NCI-H82 treated with DMSO at 0.1 percent for 48 hours (cell line): ENCODE data around the gene PLXNB2.
"Not testable (repeated sequence)": the region's sequence is repeated elsewhere in the genome, so short reads cannot be mapped to it uniquely, and the experiment has no call there.

Source experiments
- DNase-seq: peaks from one replicate; lab custom pipeline; 2025; ENCODE audit not compliant: unreplicated experiment; lab: John Stamatoyannopoulos, UW

The PLXNB2 gene

GRCh38 chr22:50326225-50326955 lies 18.9 kb upstream of the PLXNB2 start:
- DNase-seq, result no peak

GRCh38 chr22:50325444-50326224 lies 18.2 kb upstream of the PLXNB2 start:
- no peak for DNase-seq

- DNase-seq, result no peak
Measured at GRCh38 chr22:50323900-50324299, 16.5 kb upstream of the PLXNB2 start.

- not testable (repeated sequence) for DNase-seq
Measured at GRCh38 chr22:50322382-50323104, 15.1 kb upstream of the PLXNB2 start.

- DNase-seq, result no peak
Measured at GRCh38 chr22:50320671-50321325, 13.4 kb upstream of the PLXNB2 start.

GRCh38 chr22:50320116-50320515 lies 12.7 kb upstream of the PLXNB2 start:
- DNase-seq, result no peak

GRCh38 chr22:50319503-50319951 lies 12.1 kb upstream of the PLXNB2 start:
- DNase-seq, result no peak

GRCh38 chr22:50318698-50319411 lies 11.4 kb upstream of the PLXNB2 start:
- DNase-seq, result no peak

GRCh38 chr22:50318356-50318697 lies 10.9 kb upstream of the PLXNB2 start:
- DNase-seq, result no peak

GRCh38 chr22:50317674-50318073 lies 10.2 kb upstream of the PLXNB2 start:
- DNase-seq, result no peak

- no peak for DNase-seq
Measured at GRCh38 chr22:50317178-50317577, 9.7 kb upstream of the PLXNB2 start.

- DNase-seq, result no peak
Measured at GRCh38 chr22:50316114-50317065, 8.9 kb upstream of the PLXNB2 start.

- no peak for DNase-seq
Measured at GRCh38 chr22:50315289-50316113, 8.1 kb upstream of the PLXNB2 start.

GRCh38 chr22:50314455-50315288 lies 7.2 kb upstream of the PLXNB2 start:
- no peak for DNase-seq

- no peak for DNase-seq
Measured at GRCh38 chr22:50314081-50314454, 6.6 kb upstream of the PLXNB2 start.

- no peak for DNase-seq
Measured at GRCh38 chr22:50313600-50313999, 6.2 kb upstream of the PLXNB2 start.

- no peak for DNase-seq
Measured at GRCh38 chr22:50313021-50313420, 5.6 kb upstream of the PLXNB2 start.

- DNase-seq, result no peak
Measured at GRCh38 chr22:50312371-50312770, 4.9 kb upstream of the PLXNB2 start.
